GM18526 (cell line): ENCODE measurements around the gene ATF6.

Source experiments
- POLR2A ChIP-seq: IDR thresholded peaks from 3 replicates; pipeline ENCODE4 v1.6.1; 2011; ENCODE audit not compliant: insufficient read length; ENCODE audit errors: extremely low read depth

The ATF6 gene

GRCh38 chr1:161768461-161768860 is 2.3 kb downstream of the ATF6 start:
- no peak for TF ChIP-seq POLR2A

- TF ChIP-seq POLR2A: no peak
These were observed 3.0 kb downstream of the ATF6 start for GRCh38 chr1:161768986-161769672.

GRCh38 chr1:161770250-161770649 is 4.1 kb downstream of the ATF6 start:
- TF ChIP-seq POLR2A: no peak

- TF ChIP-seq POLR2A: no peak
These were observed 5.0 kb downstream of the ATF6 start for GRCh38 chr1:161771161-161771560.

GRCh38 chr1:161771973-161772372 is 5.9 kb downstream of the ATF6 start:
- TF ChIP-seq POLR2A: no peak

- TF ChIP-seq POLR2A: no peak
These were observed 6.3 kb downstream of the ATF6 start for GRCh38 chr1:161772397-161772796.

- no peak for TF ChIP-seq POLR2A
These were observed 7.7 kb downstream of the ATF6 start for GRCh38 chr1:161773791-161774190.

- no peak for TF ChIP-seq POLR2A
These were observed 11.1 kb downstream of the ATF6 start for GRCh38 chr1:161777261-161777660.

GRCh38 chr1:161778522-161778921 is 12.4 kb downstream of the ATF6 start:
- no peak for TF ChIP-seq POLR2A

GRCh38 chr1:161779393-161779792 is 13.3 kb downstream of the ATF6 start:
- TF ChIP-seq POLR2A: no peak

- no peak for TF ChIP-seq POLR2A
These were observed 15.9 kb downstream of the ATF6 start for GRCh38 chr1:161781995-161782394.

- no peak for TF ChIP-seq POLR2A
These were observed 16.8 kb downstream of the ATF6 start for GRCh38 chr1:161782886-161783285.

- no peak for TF ChIP-seq POLR2A
These were observed 18.8 kb downstream of the ATF6 start for GRCh38 chr1:161784968-161785367.

GRCh38 chr1:161787355-161787754 is 21.2 kb downstream of the ATF6 start:
- no peak for TF ChIP-seq POLR2A

GRCh38 chr1:161790587-161791317 is 24.6 kb downstream of the ATF6 start:
- no peak for TF ChIP-seq POLR2A

GRCh38 chr1:161791904-161792655 is 26.0 kb downstream of the ATF6 start:
- TF ChIP-seq POLR2A: no peak
